Activated CD8-positive, alpha-beta memory T cell treated with anti-CD3 and anti-CD28 coated beads, Interleukin-2, amount 10 ng/mL, durations not matched to agents 7 days and 5 days (primary cell): ENCODE measurements around the gene AMBRA1. TPM values are rescaled to one million over a fixed set of nuclear protein-coding genes. Genes with fewer than 3 reads are reported as not detected.
"Not testable (repeated sequence)": the region's sequence is repeated elsewhere in the genome, so short reads cannot be mapped to it uniquely, and the experiment has no call there.

Experiments
- ATAC-seq: fragments of 150-1000 bp; cut with Tn5 transposase; one replicate; pipeline ENCODE4 v1.10.0; 2021; ENCODE audit warnings: moderate library complexity
- CTCF ChIA-PET: fragments of 350-600 bp; sonication (Branson Sonifier 250); formaldehyde crosslinking; loops from one replicate; lab custom pipeline; 2021; ENCODE audit warnings: antibody characterized with exemption; lab: Charles Lee
- DNase-seq: peaks from one replicate; pipeline ENCODE4 v3.0.0-alpha.2; 2020
- H3K27ac Mint-ChIP-seq: one replicate; pipeline ENCODE4 v1.8.0; 2021; ENCODE audit warnings: mild to moderate bottlenecking, mixed read lengths
- H3K27me3 Mint-ChIP-seq: one replicate; pipeline ENCODE4 v1.8.0; 2021; ENCODE audit warnings: mixed read lengths
- H3K36me3 Mint-ChIP-seq: one replicate; pipeline ENCODE4 v1.8.0; 2021; ENCODE audit warnings: mild to moderate bottlenecking, mixed read lengths
- H3K4me1 Mint-ChIP-seq: one replicate; pipeline ENCODE4 v1.8.0; 2021; ENCODE audit warnings: mixed read lengths
- H3K4me3 Mint-ChIP-seq: one replicate; pipeline ENCODE4 v1.8.0; 2021; ENCODE audit warnings: mild to moderate bottlenecking, moderate library complexity, mixed read lengths
- H3K9me3 Mint-ChIP-seq: one replicate; pipeline ENCODE4 v1.8.0; 2022; ENCODE audit warnings: low read depth, mixed read lengths
- total RNA-seq, 2 experiments: library from RNA; stranded (reverse); gene quantifications; one replicate each; pipeline ENCODE4 v1.2.3, GENCODE V29; 2021

The AMBRA1 gene
- total RNA-seq, 2 experiments from 2014 or later: 36.1 to 41.9 TPM

DNA sequence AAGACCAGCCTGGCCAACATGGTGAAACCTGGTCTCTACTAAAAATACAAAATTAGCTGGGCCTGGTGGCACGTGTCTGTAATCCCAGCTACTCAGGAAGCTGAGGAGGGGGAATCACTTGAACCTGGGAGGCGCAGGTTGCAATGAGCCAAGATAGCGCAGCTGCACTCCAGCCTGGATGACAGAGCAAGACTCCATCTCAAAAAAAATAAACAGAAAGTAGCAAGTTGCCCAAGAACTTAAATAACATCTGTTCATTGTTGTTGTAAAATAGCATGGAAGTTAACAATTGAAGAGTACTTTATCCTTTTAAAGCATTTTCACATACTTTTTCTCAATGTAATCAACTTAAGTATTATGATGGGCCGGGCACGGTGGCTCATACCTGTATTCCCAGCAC lies 5.7 kb downstream of the AMBRA1 start:
- no peak overlapping the region for H3K4me3 Mint-ChIP-seq
- H3K27me3 Mint-ChIP-seq: no peaks in the 10 kb centered on the region
- H3K36me3 Mint-ChIP-seq: peaks cover 17% of the 10 kb centered on the region
- ATAC-seq (no peak), DNase-seq (no peak)
- no peaks in the 10 kb centered on the region for H3K9me3 Mint-ChIP-seq
- peaks cover 30% of the 10 kb centered on the region for H3K4me1 Mint-ChIP-seq
- CTCF ChIA-PET: no interaction called here
- H3K27ac Mint-ChIP-seq: no peak overlapping the region

DNA sequence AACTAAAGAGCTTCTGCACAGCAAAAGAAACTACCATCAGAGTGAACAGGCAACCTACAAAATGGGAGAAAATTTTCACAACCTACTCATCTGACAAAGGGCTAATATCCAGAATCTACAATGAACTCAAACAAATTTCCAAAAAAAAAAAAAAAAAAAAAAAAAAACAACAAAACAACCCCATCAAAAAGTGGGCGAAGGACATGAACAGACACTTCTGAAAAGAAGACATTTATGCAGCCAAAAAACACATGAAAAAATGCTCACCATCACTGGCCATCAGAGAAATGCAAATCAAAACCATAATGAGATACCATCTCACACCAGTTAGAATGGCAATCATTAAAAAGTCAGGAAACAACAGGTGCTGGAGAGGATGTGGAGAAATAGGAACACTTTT lies 10.3 kb downstream of the AMBRA1 start:
- ATAC-seq, H3K4me3 Mint-ChIP-seq, H3K9me3 Mint-ChIP-seq, H3K27me3 Mint-ChIP-seq, H3K27ac Mint-ChIP-seq, H3K4me1 Mint-ChIP-seq, DNase-seq, CTCF ChIA-PET: not testable (repeated sequence)
- H3K36me3 Mint-ChIP-seq: peaks cover 22% of the 10 kb centered on the region

DNA sequence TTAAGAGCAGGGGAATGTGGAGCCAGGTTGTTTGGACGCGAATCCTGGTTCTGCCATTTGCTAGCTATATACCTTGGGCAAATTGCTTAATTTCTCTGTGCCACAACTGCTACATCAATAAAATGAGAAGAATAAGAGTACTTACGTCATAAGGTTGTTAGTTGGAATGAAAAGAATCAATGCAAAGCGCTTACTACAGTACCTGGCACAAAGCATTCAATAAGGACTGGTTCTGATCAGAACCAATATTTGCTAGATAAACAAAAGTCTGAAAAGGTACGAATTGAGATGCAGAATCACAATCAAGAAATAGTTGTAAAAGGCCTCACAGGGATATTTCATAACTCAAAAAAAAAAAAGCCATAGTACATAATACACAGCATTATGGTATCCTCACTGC lies 11.2 kb downstream of the AMBRA1 start:
- DNase-seq: no peak
- CTCF ChIA-PET: no interaction called here

DNA sequence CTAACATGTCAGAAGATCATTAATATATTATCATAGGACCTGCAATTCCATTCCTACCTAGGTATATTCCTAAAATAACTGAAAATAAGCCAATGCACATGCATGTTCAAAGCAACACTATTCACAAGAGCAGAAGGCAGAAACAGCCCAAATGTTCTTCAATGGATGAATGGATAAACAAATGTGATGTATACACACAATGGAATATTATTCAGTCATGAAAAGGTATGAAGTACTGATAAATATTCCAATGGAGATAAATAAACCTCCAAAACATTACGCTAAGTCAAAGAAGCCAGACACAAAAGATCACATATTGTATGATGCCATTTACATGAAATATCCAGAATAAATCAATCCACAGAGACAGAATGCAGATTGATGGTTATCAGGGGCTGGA lies 16.8 kb downstream of the AMBRA1 start:
- peaks cover 18% of the 10 kb centered on the region for H3K4me1 Mint-ChIP-seq
- ATAC-seq: no peak

More for the DNA sequence above, 11.2 kb downstream of the AMBRA1 start:
- H3K27me3 Mint-ChIP-seq: no peaks in the 10 kb centered on the region
- H3K9me3 Mint-ChIP-seq: no peaks in the 10 kb centered on the region
- no peak overlapping the region for H3K27ac Mint-ChIP-seq
- H3K4me1 Mint-ChIP-seq: peaks cover 3% of the 10 kb centered on the region
- peaks cover 16% of the 10 kb centered on the region for H3K36me3 Mint-ChIP-seq
- no peak for ATAC-seq
- no peak overlapping the region for H3K4me3 Mint-ChIP-seq

DNA sequence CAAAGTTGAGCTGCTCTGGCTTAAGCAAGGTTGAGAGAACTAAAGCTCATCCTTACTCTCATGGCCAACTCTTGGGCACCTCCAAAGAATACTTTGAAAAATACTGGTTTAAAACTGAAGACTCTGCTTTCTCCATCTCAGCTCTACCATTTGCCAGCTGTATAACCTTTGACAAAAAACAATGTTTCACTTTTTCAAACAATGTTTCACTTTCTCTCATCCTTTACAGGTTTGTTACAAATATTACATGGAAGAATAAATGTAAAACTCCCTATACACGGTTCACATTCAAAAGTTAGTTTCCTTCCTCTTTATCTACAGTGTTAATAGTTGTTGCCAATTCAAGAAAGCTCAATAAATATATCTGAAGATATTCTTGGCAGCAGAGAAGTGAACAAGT lies 19.2 kb downstream of the AMBRA1 start:
- H3K36me3 Mint-ChIP-seq: peaks cover 25% of the 10 kb centered on the region
- CTCF ChIA-PET: interaction anchor here (0.6 to 1.2 kb wide), 2 partner anchors 24 to 111 kb away, joined by 3 read pairs; no protein-coding TSS in a partner anchor
- no peak for DNase-seq
- H3K4me1 Mint-ChIP-seq: peaks cover 29% of the 10 kb centered on the region
- ATAC-seq: no peak
- no peak overlapping the region for H3K27ac Mint-ChIP-seq
- no peaks in the 10 kb centered on the region for H3K27me3 Mint-ChIP-seq
- H3K9me3 Mint-ChIP-seq: no peaks in the 10 kb centered on the region
- H3K4me3 Mint-ChIP-seq: no peak overlapping the region

More for the DNA sequence above, 16.8 kb downstream of the AMBRA1 start:
- CTCF ChIA-PET: no interaction called here
- Mint-ChIP-seq H3K4me3 (no peak overlapping the region), H3K27ac (no peak overlapping the region), H3K36me3 (peaks cover 29% of the 10 kb centered on the region), H3K9me3 (no peaks in the 10 kb centered on the region), H3K27me3 (no peaks in the 10 kb centered on the region)
- DNase-seq: no peak

DNA sequence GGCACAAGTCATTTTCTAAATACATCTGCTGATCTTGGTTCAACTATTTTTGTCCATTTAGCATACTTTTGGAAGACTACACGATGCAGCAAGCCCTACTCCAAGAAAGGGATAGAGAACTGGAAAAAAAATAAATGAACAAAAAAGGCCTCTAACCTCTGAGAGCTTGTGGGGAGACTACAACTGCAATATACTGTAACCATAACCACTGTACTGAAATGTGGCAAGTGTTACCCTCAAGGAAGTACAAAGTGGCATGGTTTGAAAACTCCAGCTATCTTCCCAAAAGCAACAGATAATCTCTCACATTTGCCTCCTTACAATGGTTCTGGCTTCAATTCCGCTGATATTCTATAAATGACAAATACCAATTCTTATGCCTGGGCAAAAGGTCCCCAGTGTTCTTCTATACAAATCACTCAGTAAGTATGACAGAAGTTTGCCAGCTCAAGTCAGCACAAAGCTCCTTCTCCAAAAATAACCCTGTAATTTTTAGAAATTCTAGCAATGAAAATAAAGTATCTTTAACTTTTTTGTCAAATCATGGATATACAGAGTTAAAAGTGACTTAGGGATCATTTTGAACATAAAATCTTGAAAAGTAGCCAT lies 22.9 kb downstream of the AMBRA1 start:
- Mint-ChIP-seq H3K4me3 (no peak overlapping the region), H3K27ac (peak overlapping the region; percentile 29), H3K27me3 (no peaks in the 10 kb centered on the region), H3K9me3 (no peaks in the 10 kb centered on the region), H3K36me3 (peaks cover 23% of the 10 kb centered on the region), H3K4me1 (peaks cover 28% of the 10 kb centered on the region)
- ATAC-seq (peak; percentile 57), DNase-seq (no peak)
- CTCF ChIA-PET: interaction anchor here (0.6 to 2.3 kb wide), 9 partner anchors 10 to 234 kb away, joined by 3 to 14 read pairs (median 5); partner anchors contain the start of genes AMBRA1, ATG13 and HARBI1

DNA sequence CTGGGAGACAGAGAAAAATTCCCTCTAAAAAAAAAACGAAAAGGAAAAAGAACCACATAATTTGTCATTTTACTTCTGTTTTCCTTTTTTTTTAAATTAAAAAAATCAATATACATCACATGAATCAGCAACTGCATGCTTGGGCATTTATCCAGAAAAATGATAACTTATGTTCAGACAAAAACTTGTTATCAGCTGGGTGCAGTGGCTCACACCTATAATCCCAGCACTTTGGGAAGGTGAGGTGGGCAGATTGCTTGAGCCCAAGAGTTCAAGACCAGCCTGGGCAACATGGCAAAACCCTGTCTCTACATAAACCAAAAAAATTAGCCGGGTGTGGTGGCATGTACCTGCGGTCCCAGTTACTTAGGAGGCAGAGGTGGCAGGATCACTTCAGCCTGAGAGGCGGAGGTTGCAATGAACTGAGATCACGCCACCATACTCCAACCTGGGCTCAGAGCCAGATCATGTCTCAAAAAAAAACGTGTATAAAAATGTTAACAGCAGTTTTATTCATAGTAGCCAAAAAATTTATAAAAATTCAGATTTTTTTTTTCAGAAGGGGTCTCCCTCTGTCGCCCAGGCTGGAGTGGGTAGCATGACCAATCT lies 28.5 kb downstream of the AMBRA1 start:
- H3K27ac Mint-ChIP-seq: no peak overlapping the region
- ATAC-seq (no peak), DNase-seq (no peak)
- peaks cover 25% of the 10 kb centered on the region for H3K4me1 Mint-ChIP-seq
- CTCF ChIA-PET: interaction anchor here (1.5 kb wide), 1 partner anchor 52 kb away, joined by 3 read pairs; no protein-coding TSS in a partner anchor
- H3K9me3 Mint-ChIP-seq: no peaks in the 10 kb centered on the region
- H3K36me3 Mint-ChIP-seq: peaks cover 5% of the 10 kb centered on the region
- no peak overlapping the region for H3K4me3 Mint-ChIP-seq
- no peaks in the 10 kb centered on the region for H3K27me3 Mint-ChIP-seq

DNA sequence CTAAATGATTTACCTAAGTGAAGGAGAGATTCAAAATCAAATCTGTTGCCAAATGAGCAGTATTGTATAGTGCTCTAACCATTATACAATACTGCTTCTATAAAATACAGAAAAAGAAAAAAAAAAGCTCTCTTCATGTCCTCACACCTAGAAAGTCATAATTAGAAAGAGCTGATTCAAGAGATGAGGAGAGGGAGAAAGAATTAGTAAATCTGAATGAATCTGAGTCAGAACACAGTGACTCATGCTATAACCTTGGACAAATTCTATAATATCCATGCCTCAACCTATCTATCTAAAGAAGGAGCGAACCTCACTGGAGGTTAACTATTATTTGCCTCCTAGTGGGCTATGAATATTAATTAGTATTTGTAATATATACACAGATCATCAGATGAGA lies 29.4 kb downstream of the AMBRA1 start:
- CTCF ChIA-PET: interaction anchor here (1.5 kb wide), 1 partner anchor 51 kb away, joined by 3 read pairs; no protein-coding TSS in a partner anchor
- no peak for ATAC-seq

DNA sequence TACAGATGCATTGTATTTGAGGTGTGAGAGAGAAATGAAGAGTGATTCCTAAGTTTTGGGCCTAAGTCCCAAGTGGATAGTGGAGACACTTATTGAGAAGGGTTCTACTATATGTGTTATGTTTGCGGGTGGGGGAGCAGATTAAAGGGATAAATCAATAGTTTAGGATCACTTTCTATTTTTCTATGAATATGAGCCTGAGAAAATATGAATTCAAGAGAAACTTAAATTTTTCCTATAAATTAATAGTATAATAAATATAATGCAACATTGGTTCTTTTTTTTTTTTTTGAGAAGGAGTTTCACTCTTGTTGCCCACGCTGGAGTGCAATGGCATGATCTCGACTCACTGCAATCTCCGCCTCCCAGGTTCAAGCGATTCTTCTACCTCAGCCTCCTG lies 31.3 kb downstream of the AMBRA1 start:
- CTCF ChIA-PET: interaction anchor here (1.2 to 2.6 kb wide), 2 partner anchors 55 to 592 kb away, joined by 3 to 15 read pairs; partner anchors contain the start of genes ATG13 and HARBI1
- DNase-seq (no peak), ATAC-seq (no peak)
- no peaks in the 10 kb centered on the region for H3K27me3 Mint-ChIP-seq
- H3K4me3 Mint-ChIP-seq: no peak overlapping the region
- H3K9me3 Mint-ChIP-seq: no peaks in the 10 kb centered on the region
- peaks cover 48% of the 10 kb centered on the region for H3K4me1 Mint-ChIP-seq
- no peak overlapping the region for H3K27ac Mint-ChIP-seq
- peaks cover 7% of the 10 kb centered on the region for H3K36me3 Mint-ChIP-seq

More for the DNA sequence above, 29.4 kb downstream of the AMBRA1 start:
- Mint-ChIP-seq H3K36me3 (peaks cover 5% of the 10 kb centered on the region), H3K4me3 (no peak overlapping the region), H3K4me1 (peaks cover 32% of the 10 kb centered on the region), H3K27me3 (no peaks in the 10 kb centered on the region), H3K27ac (no peak overlapping the region), H3K9me3 (no peaks in the 10 kb centered on the region)
- DNase-seq: no peak

DNA sequence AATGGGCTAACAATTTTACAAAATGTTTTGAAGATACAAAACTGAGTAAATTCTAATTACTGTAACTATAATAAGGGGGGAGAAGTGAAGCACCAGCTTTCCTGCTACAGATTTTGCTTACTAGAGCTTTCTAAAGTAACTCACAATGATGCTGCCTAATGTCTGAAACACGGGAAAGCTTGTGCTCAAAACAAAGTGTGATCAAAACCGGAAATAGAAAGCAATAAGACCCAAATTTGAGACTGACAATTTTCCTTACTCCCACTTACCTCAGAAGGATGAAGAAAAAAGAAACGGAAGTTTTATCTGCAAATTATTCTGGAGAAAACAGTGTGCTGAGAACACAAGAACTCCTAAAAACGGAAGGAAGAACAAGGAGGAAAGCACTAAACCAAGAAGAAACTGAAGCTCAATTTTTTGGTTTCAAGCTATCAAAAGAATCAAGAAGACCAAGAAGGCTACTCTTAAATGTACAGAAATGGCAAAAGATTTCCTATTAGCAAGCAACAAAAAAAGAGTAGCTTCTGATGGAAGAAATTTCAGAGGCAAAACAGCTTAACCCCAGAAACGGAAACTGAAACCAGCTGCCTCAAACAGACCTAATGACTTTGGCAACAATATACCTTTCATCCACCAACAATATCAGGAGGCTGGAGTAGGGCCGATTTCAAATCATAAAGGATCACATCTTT lies 33.4 kb downstream of the AMBRA1 start:
- no peaks in the 10 kb centered on the region for H3K9me3 Mint-ChIP-seq
- peaks cover 6% of the 10 kb centered on the region for H3K36me3 Mint-ChIP-seq
- ATAC-seq (peak; percentile 80), DNase-seq (peak; percentile 56)
- no peaks in the 10 kb centered on the region for H3K27me3 Mint-ChIP-seq
- peaks cover 61% of the 10 kb centered on the region for H3K4me1 Mint-ChIP-seq
- CTCF ChIA-PET: interaction anchor here (0.8 to 2.6 kb wide), 11 partner anchors 9 to 603 kb away, joined by 3 to 15 read pairs (median 3); partner anchors contain the start of genes AMBRA1, ARHGAP1, ATG13 and HARBI1
- peak overlapping the region; percentile 91 for H3K4me3 Mint-ChIP-seq
- peak overlapping the region; percentile 97 for H3K27ac Mint-ChIP-seq

DNA sequence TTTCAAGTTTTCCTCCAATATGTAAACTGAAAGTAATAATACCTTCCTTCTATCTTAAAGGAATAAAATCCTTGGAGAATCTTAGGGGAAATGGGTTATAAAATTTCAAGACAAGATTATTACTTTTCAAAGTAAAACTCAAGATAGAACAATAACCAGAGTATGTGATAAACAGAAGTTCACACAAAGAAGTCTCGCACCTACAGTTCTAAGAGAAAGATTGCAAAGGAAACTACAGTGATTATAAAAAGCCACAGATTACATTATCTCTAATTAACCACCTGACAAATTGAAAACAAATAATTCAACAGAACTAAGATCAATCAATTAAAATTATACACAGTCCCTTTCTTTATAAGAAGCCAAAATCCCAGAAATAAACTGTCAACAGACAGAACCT lies 34.0 kb downstream of the AMBRA1 start:
- H3K4me3 Mint-ChIP-seq: peak overlapping the region; percentile 91
- ATAC-seq: no peak
- DNase-seq: no peak
- peaks cover 68% of the 10 kb centered on the region for H3K4me1 Mint-ChIP-seq
- peak overlapping the region; percentile 97 for H3K27ac Mint-ChIP-seq
- H3K36me3 Mint-ChIP-seq: peaks cover 11% of the 10 kb centered on the region
- no peaks in the 10 kb centered on the region for H3K27me3 Mint-ChIP-seq
- no peaks in the 10 kb centered on the region for H3K9me3 Mint-ChIP-seq
- CTCF ChIA-PET: interaction anchor here (0.9 to 2.6 kb wide), 5 partner anchors 9 to 58 kb away, joined by 3 to 15 read pairs (median 3); partner anchors contain the start of genes AMBRA1, ATG13 and HARBI1

DNA sequence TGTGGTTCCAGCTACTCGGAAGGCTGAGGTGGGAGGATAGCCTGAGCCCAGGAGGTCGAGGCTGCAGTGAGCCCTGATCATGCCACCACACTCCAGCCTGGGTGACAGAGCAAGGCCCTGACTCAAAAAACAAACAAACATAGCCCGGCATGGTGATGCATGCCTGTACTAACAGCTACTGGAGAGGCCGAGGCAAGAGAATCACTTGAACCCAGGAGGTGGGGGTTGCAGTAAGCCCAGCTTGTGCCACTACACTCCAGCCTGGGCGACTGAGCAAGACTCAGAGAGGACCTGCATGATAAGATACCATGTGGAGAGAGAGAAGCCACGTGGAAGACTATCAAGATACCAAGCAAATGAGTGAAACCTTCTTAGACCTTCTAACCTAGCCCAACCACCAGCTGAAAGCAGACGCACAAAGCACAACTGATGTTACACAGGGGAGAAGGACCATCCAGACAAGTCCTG lies 36.1 kb downstream of the AMBRA1 start:
- ATAC-seq (no peak), DNase-seq (no peak)
- Mint-ChIP-seq H3K4me1 (peaks cover 77% of the 10 kb centered on the region), H3K4me3 (no peak overlapping the region), H3K27me3 (no peaks in the 10 kb centered on the region), H3K36me3 (peaks cover 22% of the 10 kb centered on the region), H3K27ac (no peak overlapping the region), H3K9me3 (no peaks in the 10 kb centered on the region)
- CTCF ChIA-PET: interaction anchor here (1.0 to 3.1 kb wide), 4 partner anchors 36 to 113 kb away, joined by 3 to 13 read pairs (median 4); partner anchors contain the start of genes AMBRA1, ATG13 and HARBI1
